Breast epithelium (tissue), 4 donors: Measurements from ENCODE around the gene CERT1. TPM values are rescaled to one million over a fixed set of nuclear protein-coding genes. Genes with fewer than 3 reads are reported as not detected.

Experiments
- DNase-seq, 2 donors: peaks; one replicate each; pipeline ENCODE4 v3.0.0-alpha.2; 2019; ENCODE audit warnings: low spot score in 2 of 2
- H3K27ac ChIP-seq, 2 donors: fragments of 200-600 bp; sonication (generic) in 1 of 2; one replicate each; pipeline ENCODE4 v1.5.1; 2016 to 2019; ENCODE audit warnings: mild to moderate bottlenecking in 1 of 2
- H3K27me3 ChIP-seq, 2 donors: fragments of 200-600 bp; sonication (generic) in 1 of 2; one replicate each; pipeline versions ENCODE4 v1.5.1 to v1.6.0; 2017 to 2019; ENCODE audit warnings: control low read depth in 1 of 2, mild to moderate bottlenecking in 1 of 2
- H3K36me3 ChIP-seq: fragments of 200-600 bp; one replicate; pipeline ENCODE4 v1.5.1; 2019
- H3K4me1 ChIP-seq, 2 donors: fragments of 200-600 bp; sonication (generic); one replicate each; pipeline ENCODE4 v1.5.1; 2016 to 2019; ENCODE audit warnings: control low read depth in 1 of 2
- H3K4me3 ChIP-seq, 3 donors: fragments of 200-600 bp; sonication (generic); 1 replicate in 2 of 3; 2 replicates in 1 of 3; pipeline ENCODE4 v1.5.1; 2016 to 2019; ENCODE audit warnings: mild to moderate bottlenecking in 3 of 3, moderate library complexity in 2 of 3
- H3K9me3 ChIP-seq, 2 donors: fragments of 200-600 bp; sonication (generic) in 1 of 2; one replicate each; pipeline ENCODE4 v1.5.1; 2016 to 2019; ENCODE audit warnings: control low read depth in 1 of 2
- POLR2A ChIP-seq: fragments of 450-650 bp; IDR thresholded peaks from one replicate; pipeline ENCODE4 v1.6.1; 2016; ENCODE audit warnings: antibody characterized with exemption, mild to moderate bottlenecking, moderate library complexity
- POLR2AphosphoS5 ChIP-seq, 3 donors: sonication (generic); formaldehyde crosslinking; IDR thresholded peaks; one replicate each; pipeline ENCODE4 v1.6.1; 2017; ENCODE audit warnings: antibody characterized with exemption in 3 of 3
- intact Hi-C: fragments of 100-400 bp; cut with DNase I; formaldehyde crosslinking; loops from one replicate; pipeline ENCODE4 v1.15.1; 2023; ENCODE audit warnings: low total_unique reads
- total RNA-seq, 3 donors: library from RNA; depleted of rRNA; stranded (reverse); fragments of >200 nt; gene quantifications; one replicate each; pipeline ENCODE4 v1.1.0, GENCODE V29; 2016
- TF ChIP-seq, protein P1 (sequence below), 3 donors: fragments of 450-650 bp; IDR thresholded peaks; one replicate each; pipeline ENCODE4 v1.5.1; 2016 to 2017; ENCODE audit warnings: antibody characterized with exemption in 3 of 3, mild to moderate bottlenecking in 3 of 3, moderate library complexity in 3 of 3

CERT1 gene
- total RNA-seq, 3 donors from 2014 or later, result 37.7 to 84.0 (median 42.1) TPM

- H3K9me3 ChIP-seq, result no peaks in the 10 kb centered on the region
- no peaks in the 10 kb centered on the region for H3K27me3 ChIP-seq
- no peaks in the 10 kb centered on the region for H3K36me3 ChIP-seq
- H3K4me1 ChIP-seq, result peaks cover 0 to 3% of the 10 kb centered on the region in 2 donors
- H3K4me3 ChIP-seq, result no peak overlapping the region
- intact Hi-C loops, result no loop called here
- DNase-seq, result no peak
- H3K27ac ChIP-seq, result no peak overlapping the region
- no peak for TF ChIP-seq POLR2A
- TF ChIP-seq, protein P1, sequence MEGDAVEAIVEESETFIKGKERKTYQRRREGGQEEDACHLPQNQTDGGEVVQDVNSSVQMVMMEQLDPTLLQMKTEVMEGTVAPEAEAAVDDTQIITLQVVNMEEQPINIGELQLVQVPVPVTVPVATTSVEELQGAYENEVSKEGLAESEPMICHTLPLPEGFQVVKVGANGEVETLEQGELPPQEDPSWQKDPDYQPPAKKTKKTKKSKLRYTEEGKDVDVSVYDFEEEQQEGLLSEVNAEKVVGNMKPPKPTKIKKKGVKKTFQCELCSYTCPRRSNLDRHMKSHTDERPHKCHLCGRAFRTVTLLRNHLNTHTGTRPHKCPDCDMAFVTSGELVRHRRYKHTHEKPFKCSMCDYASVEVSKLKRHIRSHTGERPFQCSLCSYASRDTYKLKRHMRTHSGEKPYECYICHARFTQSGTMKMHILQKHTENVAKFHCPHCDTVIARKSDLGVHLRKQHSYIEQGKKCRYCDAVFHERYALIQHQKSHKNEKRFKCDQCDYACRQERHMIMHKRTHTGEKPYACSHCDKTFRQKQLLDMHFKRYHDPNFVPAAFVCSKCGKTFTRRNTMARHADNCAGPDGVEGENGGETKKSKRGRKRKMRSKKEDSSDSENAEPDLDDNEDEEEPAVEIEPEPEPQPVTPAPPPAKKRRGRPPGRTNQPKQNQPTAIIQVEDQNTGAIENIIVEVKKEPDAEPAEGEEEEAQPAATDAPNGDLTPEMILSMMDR (IDR thresholded peaks at IDR 0.05), result no peak
- TF ChIP-seq POLR2AphosphoS5 (IDR thresholded peaks at IDR 0.05), result no peak
Measured at GRCh38 chr5:75529185-75529584, 17.8 kb upstream of the CERT1 start.

DNA sequence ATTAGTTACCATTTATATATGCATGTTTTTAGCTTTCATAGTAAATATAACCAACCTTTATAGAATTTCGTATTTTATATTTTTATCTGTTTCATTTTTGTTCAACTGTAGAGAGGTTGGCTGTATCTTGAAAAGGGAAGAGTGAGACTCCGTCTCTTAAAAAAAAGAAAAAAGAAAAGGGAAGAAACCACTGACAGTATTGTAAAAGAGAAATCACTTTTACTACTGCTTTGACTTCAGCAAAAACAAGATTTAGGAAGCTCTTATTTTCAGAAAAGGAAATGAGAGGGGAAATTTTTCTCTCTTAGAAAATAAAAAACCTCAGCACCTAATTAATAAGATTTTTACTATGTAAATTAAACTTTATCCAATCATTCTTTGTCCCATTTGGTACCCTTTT lies 14.6 kb upstream of the CERT1 start:
- H3K36me3 ChIP-seq, result no peaks in the 10 kb centered on the region
- no peak overlapping the region for H3K4me3 ChIP-seq
- H3K27ac ChIP-seq, result no peak overlapping the region
- DNase-seq, result no peak
- H3K27me3 ChIP-seq, result no peaks in the 10 kb centered on the region
- peaks cover 0 to 3% of the 10 kb centered on the region in 2 donors for H3K4me1 ChIP-seq
- intact Hi-C loops, result no loop called here
- TF ChIP-seq POLR2A, result no peak
- TF ChIP-seq POLR2AphosphoS5 (IDR thresholded peaks at IDR 0.05), result no peak
- TF ChIP-seq, protein P1 (IDR thresholded peaks at IDR 0.05), result no peak
- H3K9me3 ChIP-seq, result peaks cover 0 to 13% of the 10 kb centered on the region in 2 donors

- Histone ChIP-seq H3K4me1 (peaks cover 0 to 3% of the 10 kb centered on the region in 2 donors), H3K9me3 (peaks cover 6 to 20% of the 10 kb centered on the region in 2 donors), H3K4me3 (no peak overlapping the region), H3K36me3 (no peaks in the 10 kb centered on the region), H3K27me3 (no peaks in the 10 kb centered on the region), H3K27ac (no peak overlapping the region)
- DNase-seq, result no peak
- TF ChIP-seq, protein P1 (IDR thresholded peaks at IDR 0.05), result no peak
- TF ChIP-seq POLR2AphosphoS5 (IDR thresholded peaks at IDR 0.05), result no peak
- TF ChIP-seq POLR2A, result no peak
- intact Hi-C loops, result no loop called here
Measured at GRCh38 chr5:75525344-75525743, 13.9 kb upstream of the CERT1 start.

- H3K27me3 ChIP-seq, result no peaks in the 10 kb centered on the region
- H3K36me3 ChIP-seq, result no peaks in the 10 kb centered on the region
- H3K4me3 ChIP-seq, result no peak overlapping the region
- intact Hi-C loops, result no loop called here
- no peak overlapping the region for H3K27ac ChIP-seq
- peaks cover 7 to 22% of the 10 kb centered on the region in 2 donors for H3K9me3 ChIP-seq
- no peak for DNase-seq
- TF ChIP-seq POLR2A, result no peak
- no peak for TF ChIP-seq POLR2AphosphoS5 (IDR thresholded peaks at IDR 0.05)
- TF ChIP-seq, protein P1 (IDR thresholded peaks at IDR 0.05), result no peak
- peaks cover 0 to 3% of the 10 kb centered on the region in 2 donors for H3K4me1 ChIP-seq
Measured at GRCh38 chr5:75524591-75524990, 13.2 kb upstream of the CERT1 start.

GRCh38 chr5:75524071-75524470 lies 12.6 kb upstream of the CERT1 start:
- Histone ChIP-seq H3K27ac (no peak overlapping the region), H3K4me3 (no peak overlapping the region), H3K9me3 (peaks cover 7 to 22% of the 10 kb centered on the region in 2 donors), H3K27me3 (no peaks in the 10 kb centered on the region), H3K4me1 (peaks cover 0 to 3% of the 10 kb centered on the region in 2 donors), H3K36me3 (no peaks in the 10 kb centered on the region)
- intact Hi-C loops, result no loop called here
- TF ChIP-seq POLR2AphosphoS5 (IDR thresholded peaks at IDR 0.05) (no peak), POLR2A (no peak)
- TF ChIP-seq, protein P1 (IDR thresholded peaks at IDR 0.05), result no peak
- DNase-seq, result no peak
